Measurements from ENCODE around the gene PTPRO.

Gene PTPRO

GRCh38 chr12:15528666-15529065, 206.4 kb downstream of the PTPRO start:
- FAIRE-seq: no peak

- FAIRE-seq: no peak
Observed at GRCh38 chr12:15530361-15530760, 208.1 kb downstream of the PTPRO start.

- FAIRE-seq: no peak
Observed at GRCh38 chr12:15532364-15532977, 210.2 kb downstream of the PTPRO start.

- FAIRE-seq: no peak
Observed at GRCh38 chr12:15534322-15534721, 212.0 kb downstream of the PTPRO start.

- no peak for FAIRE-seq
Observed at GRCh38 chr12:15534874-15535273, 212.6 kb downstream of the PTPRO start.

GRCh38 chr12:15535352-15535781, 213.1 kb downstream of the PTPRO start:
- FAIRE-seq: no peak

GRCh38 chr12:15536446-15536845, 214.1 kb downstream of the PTPRO start:
- no peak for FAIRE-seq

- no peak for FAIRE-seq
Observed at GRCh38 chr12:15538881-15539280, 216.6 kb downstream of the PTPRO start.

GRCh38 chr12:15540005-15540404, 217.7 kb downstream of the PTPRO start:
- no peak for FAIRE-seq

GRCh38 chr12:15540469-15540872, 218.2 kb downstream of the PTPRO start:
- no peak for FAIRE-seq

GRCh38 chr12:15541996-15542631, 219.8 kb downstream of the PTPRO start:
- no peak for FAIRE-seq

GRCh38 chr12:15543347-15543746, 221.0 kb downstream of the PTPRO start:
- FAIRE-seq: no peak

- no peak for FAIRE-seq
Observed at GRCh38 chr12:15544589-15544988, 222.3 kb downstream of the PTPRO start.

- no peak for FAIRE-seq
Observed at GRCh38 chr12:15545334-15545733, 223.0 kb downstream of the PTPRO start.

- FAIRE-seq: no peak
Observed at GRCh38 chr12:15546102-15546701, 223.9 kb downstream of the PTPRO start.

GRCh38 chr12:15547063-15547462, 224.8 kb downstream of the PTPRO start:
- FAIRE-seq: no peak

- FAIRE-seq: no peak
Observed at GRCh38 chr12:15547691-15548090, 225.4 kb downstream of the PTPRO start.

- FAIRE-seq: no peak
Observed at GRCh38 chr12:15550793-15551192, 228.5 kb downstream of the PTPRO start.

- no peak for FAIRE-seq
Observed at GRCh38 chr12:15555446-15555845, 233.1 kb downstream of the PTPRO start.

- FAIRE-seq: no peak
Observed at GRCh38 chr12:15556411-15557102, 234.2 kb downstream of the PTPRO start.

- no peak for FAIRE-seq
Observed at GRCh38 chr12:15558915-15559528, 236.7 kb downstream of the PTPRO start.

- FAIRE-seq: no peak
Observed at GRCh38 chr12:15561396-15561795, 239.1 kb downstream of the PTPRO start.

GRCh38 chr12:15562263-15562662, 240.0 kb downstream of the PTPRO start:
- no peak for FAIRE-seq
